Measurements from ENCODE around the gene INAFM1.

- TF ChIP-seq CTCF (IDR thresholded peaks at IDR 0.05; ENCODE audit: poor library complexity) (peak; percentile 28), EZH2phosphoT487 (IDR thresholded peaks at IDR 0.05; ENCODE audit: low read depth, severe bottlenecking, unreplicated experiment) (no peak), EZH2 (IDR thresholded peaks at IDR 0.05; ENCODE audit: borderline replicate concordance) (no peak)
These were observed 48.8 kb upstream of the INAFM1 start for GRCh38 chr19:47225746-47226425.
